ENCODE data around the gene VIT. TPM values are rescaled to one million over a fixed set of nuclear protein-coding genes. Genes with fewer than 3 reads are reported as not detected.

The VIT gene
- total RNA-seq, 1 donor from 2014 or later = 56.5 TPM

DNA sequence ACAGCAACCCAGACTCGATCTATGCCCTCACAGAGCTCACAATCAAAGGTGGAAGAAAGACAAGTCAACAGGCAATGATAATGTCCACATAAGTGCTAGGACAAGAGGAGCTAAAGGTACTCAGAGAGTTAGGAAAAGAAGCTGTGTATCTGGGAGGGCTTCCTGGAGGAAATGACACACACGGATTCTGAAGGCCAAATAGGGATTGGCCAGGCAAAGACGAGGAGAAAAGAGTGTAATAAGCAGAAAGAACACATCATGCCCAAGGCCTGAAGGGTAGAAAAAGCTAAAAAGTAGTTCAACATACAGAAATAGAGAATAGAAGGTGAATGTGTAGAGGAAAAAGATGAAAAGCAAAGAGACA lies 36.1 kb downstream of the VIT start:
- no peak for DNase-seq (ENCODE audit: extremely low spot score in 2 of 2)
- H3K4me1 ChIP-seq = peaks cover 17% of the 10 kb centered on the region
- no peaks in the 10 kb centered on the region for H3K27me3 ChIP-seq
- H3K27ac ChIP-seq = peak overlapping the region; percentile 22
- no peak overlapping the region for H3K4me3 ChIP-seq
- no peaks in the 10 kb centered on the region for H3K9me3 ChIP-seq
- TF ChIP-seq CTCF (IDR thresholded peaks at IDR 0.05) = no peak
- TF ChIP-seq POLR2AphosphoS5 (IDR thresholded peaks at IDR 0.05; ENCODE audit: insufficient read depth in 1 of 2, low read depth in 1 of 2) = no peak
- TF ChIP-seq POLR2A (IDR thresholded peaks at IDR 0.05) = no peak
- intact Hi-C loops (cut with DNase I) = no loop called here
- no peaks in the 10 kb centered on the region for H3K36me3 ChIP-seq

DNA sequence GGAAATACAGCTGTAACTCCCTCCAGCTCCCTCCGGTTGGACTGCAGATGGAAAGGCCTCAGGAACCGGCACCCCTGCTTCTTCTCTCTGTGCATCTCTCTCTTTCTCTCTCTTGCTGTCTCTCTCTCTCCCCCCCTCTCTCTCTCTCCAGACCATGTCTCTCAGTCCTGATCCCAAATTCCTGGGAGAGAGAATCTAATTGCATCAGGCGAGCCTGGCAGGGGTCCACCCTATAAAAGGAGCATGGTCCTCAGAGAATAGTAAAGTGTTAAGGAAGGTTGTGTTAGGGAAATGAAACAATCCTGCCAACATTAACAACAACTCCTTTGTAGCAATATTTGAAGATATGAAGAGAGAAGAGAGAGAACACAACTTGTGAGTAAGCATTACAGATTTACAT lies 36.7 kb downstream of the VIT start:
- H3K27me3 ChIP-seq = no peaks in the 10 kb centered on the region
- no peaks in the 10 kb centered on the region for H3K36me3 ChIP-seq
- intact Hi-C loops (cut with DNase I) = no loop called here
- peaks cover 17% of the 10 kb centered on the region for H3K4me1 ChIP-seq
- peak overlapping the region; percentile 22 for H3K27ac ChIP-seq
- H3K9me3 ChIP-seq = no peaks in the 10 kb centered on the region
- H3K4me3 ChIP-seq = no peak overlapping the region
- no peak for DNase-seq (ENCODE audit: extremely low spot score in 2 of 2)
- TF ChIP-seq POLR2AphosphoS5 (IDR thresholded peaks at IDR 0.05; ENCODE audit: insufficient read depth in 1 of 2, low read depth in 1 of 2) (no peak), POLR2A (IDR thresholded peaks at IDR 0.05) (no peak), CTCF (IDR thresholded peaks at IDR 0.05) (no peak)

DNA sequence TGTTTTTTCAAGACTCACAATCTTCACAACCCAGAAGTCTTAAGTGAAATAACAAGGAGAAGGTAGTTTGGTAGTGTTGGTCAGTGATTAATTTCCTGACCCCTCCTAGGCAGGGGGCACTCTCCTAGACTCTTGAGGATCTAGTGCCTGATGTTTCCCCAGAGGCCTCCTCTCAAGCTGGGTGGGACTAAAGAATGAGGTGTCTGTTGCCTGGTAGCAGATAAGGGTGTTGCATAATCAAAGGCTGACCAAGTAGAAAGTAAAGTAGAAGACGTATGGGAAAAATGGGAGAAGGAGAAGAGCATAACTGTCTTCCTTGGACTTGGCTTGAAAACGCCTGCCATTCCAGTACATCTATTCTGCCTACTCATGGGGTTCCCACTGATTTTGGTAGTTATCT lies 37.8 kb downstream of the VIT start:
- peaks cover 17% of the 10 kb centered on the region for H3K4me1 ChIP-seq
- DNase-seq (ENCODE audit: extremely low spot score in 2 of 2) = no peak
- no peaks in the 10 kb centered on the region for H3K36me3 ChIP-seq
- no peak overlapping the region for H3K4me3 ChIP-seq
- H3K27ac ChIP-seq = no peak overlapping the region
- intact Hi-C loops (cut with DNase I) = no loop called here
- TF ChIP-seq POLR2AphosphoS5 (IDR thresholded peaks at IDR 0.05; ENCODE audit: insufficient read depth in 1 of 2, low read depth in 1 of 2) (no peak), CTCF (IDR thresholded peaks at IDR 0.05) (no peak)
- H3K27me3 ChIP-seq = no peaks in the 10 kb centered on the region
- no peaks in the 10 kb centered on the region for H3K9me3 ChIP-seq

- intact Hi-C loops (cut with DNase I) = no loop called here
- no peaks in the 10 kb centered on the region for H3K27me3 ChIP-seq
- TF ChIP-seq POLR2A (IDR thresholded peaks at IDR 0.05) (no peak), POLR2AphosphoS5 (IDR thresholded peaks at IDR 0.05; ENCODE audit: insufficient read depth in 1 of 2, low read depth in 1 of 2) (no peak), CTCF (IDR thresholded peaks at IDR 0.05) (no peak)
- peak in 1 of 2 donors; percentile 42 for DNase-seq (ENCODE audit: extremely low spot score in 2 of 2)
- H3K4me3 ChIP-seq = no peak overlapping the region
- H3K36me3 ChIP-seq = no peaks in the 10 kb centered on the region
- no peaks in the 10 kb centered on the region for H3K9me3 ChIP-seq
- H3K27ac ChIP-seq = no peak overlapping the region
- H3K4me1 ChIP-seq = peaks cover 11% of the 10 kb centered on the region
Measured at GRCh38 chr2:36737131-36737750, 40.7 kb downstream of the VIT start.

DNA sequence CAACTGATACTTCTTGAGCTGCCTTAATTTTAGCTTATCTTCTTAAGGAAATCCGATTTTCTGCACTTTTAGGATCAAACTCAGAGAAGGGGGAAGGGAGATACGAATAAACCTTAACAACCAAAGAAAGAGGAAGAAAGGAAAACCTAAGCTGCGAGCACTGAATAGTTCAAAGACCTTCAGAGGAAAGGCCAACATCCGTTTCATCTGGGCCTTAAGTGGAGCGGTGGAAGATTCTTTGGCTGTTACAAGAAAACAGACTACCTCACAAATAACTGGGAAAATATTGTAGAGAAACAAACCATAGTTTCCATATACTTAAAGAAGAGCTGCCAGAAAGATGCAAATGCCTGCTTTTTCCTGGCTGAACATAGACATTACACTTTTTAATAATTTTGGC lies 43.6 kb downstream of the VIT start:
- Histone ChIP-seq H3K4me3 (no peak overlapping the region), H3K27ac (no peak overlapping the region), H3K9me3 (no peaks in the 10 kb centered on the region), H3K36me3 (no peaks in the 10 kb centered on the region), H3K27me3 (no peaks in the 10 kb centered on the region), H3K4me1 (no peaks in the 10 kb centered on the region)
- TF ChIP-seq POLR2AphosphoS5 (IDR thresholded peaks at IDR 0.05; ENCODE audit: insufficient read depth in 1 of 2, low read depth in 1 of 2) (no peak), CTCF (IDR thresholded peaks at IDR 0.05) (no peak), POLR2A (IDR thresholded peaks at IDR 0.05) (no peak)
- no peak for DNase-seq (ENCODE audit: extremely low spot score in 2 of 2)
- intact Hi-C loops (cut with DNase I) = no loop called here
